Stimulated activated CD8-positive, alpha-beta memory T cell treated with anti-CD3 and anti-CD28 coated beads, Interleukin-15, amount 100 ng/mL, for 1 hour (primary cell): Measurements from ENCODE around the gene SULT1C3.
"Not testable (repeated sequence)": the region's sequence is repeated elsewhere in the genome, so short reads cannot be mapped to it uniquely, and the experiment has no call there.

Experiments used
- DNase-seq: peaks from one replicate; pipeline ENCODE4 v3.0.0-alpha.2; 2020; ENCODE audit warnings: low read depth

Gene SULT1C3

GRCh38 chr2:108244667-108245414, 5.1 kb downstream of the SULT1C3 start:
- DNase-seq: no peak

- DNase-seq: no peak
These were observed 13.3 kb downstream of the SULT1C3 start for GRCh38 chr2:108253106-108253505.

GRCh38 chr2:108257757-108258331, 18.1 kb downstream of the SULT1C3 start:
- no peak for DNase-seq

GRCh38 chr2:108260773-108261172, 21.0 kb downstream of the SULT1C3 start:
- no peak for DNase-seq

- no peak for DNase-seq
These were observed 22.3 kb downstream of the SULT1C3 start for GRCh38 chr2:108262036-108262435.

- no peak for DNase-seq
These were observed 23.6 kb downstream of the SULT1C3 start for GRCh38 chr2:108263401-108263800.

- no peak for DNase-seq
These were observed 26.4 kb downstream of the SULT1C3 start for GRCh38 chr2:108266218-108266617.

GRCh38 chr2:108267101-108267500, 27.3 kb downstream of the SULT1C3 start:
- DNase-seq: no peak

GRCh38 chr2:108268001-108268400, 28.2 kb downstream of the SULT1C3 start:
- no peak for DNase-seq

GRCh38 chr2:108270346-108270745, 30.6 kb downstream of the SULT1C3 start:
- no peak for DNase-seq

GRCh38 chr2:108270768-108271506, 31.2 kb downstream of the SULT1C3 start:
- DNase-seq: no peak

- DNase-seq: no peak
These were observed 32.0 kb downstream of the SULT1C3 start for GRCh38 chr2:108271691-108272253.

GRCh38 chr2:108278631-108279030, 38.9 kb downstream of the SULT1C3 start:
- DNase-seq: no peak

GRCh38 chr2:108279468-108279867, 39.7 kb downstream of the SULT1C3 start:
- no peak for DNase-seq

GRCh38 chr2:108280466-108280865, 40.7 kb downstream of the SULT1C3 start:
- no peak for DNase-seq

- DNase-seq: not testable (repeated sequence)
These were observed 44.8 kb downstream of the SULT1C3 start for GRCh38 chr2:108284566-108284965.

- DNase-seq: no peak
These were observed 45.8 kb downstream of the SULT1C3 start for GRCh38 chr2:108285616-108286015.

- DNase-seq: no peak
These were observed 47.4 kb downstream of the SULT1C3 start for GRCh38 chr2:108287169-108287568.

GRCh38 chr2:108288534-108289106, 48.9 kb downstream of the SULT1C3 start, which contains the start of gene SULT1C2:
Gene SULT1C2, plus strand, starts transcription at chr2:108288895. Its CDS starts 4,773 bp downstream, at chr2:108293668.
- no peak for DNase-seq

- DNase-seq: no peak
These were observed 54.1 kb downstream of the SULT1C3 start for GRCh38 chr2:108293850-108294249.

- DNase-seq: no peak
These were observed 57.8 kb downstream of the SULT1C3 start for GRCh38 chr2:108297436-108298141.

- DNase-seq: no peak
These were observed 61.8 kb downstream of the SULT1C3 start for GRCh38 chr2:108301558-108301957.
